Measurements from ENCODE around the gene DKK2. TPM values are rescaled to one million over a fixed set of nuclear protein-coding genes. Genes with fewer than 3 reads are reported as not detected.

Gene DKK2
- total RNA-seq, 1 experiment from 2014 or later, result not detected

- no peaks in the 10 kb centered on the region for H3K36me3 Mint-ChIP-seq
- peaks cover 18% of the 10 kb centered on the region for H3K4me1 Mint-ChIP-seq
- H3K27me3 Mint-ChIP-seq (ENCODE audit: low read depth), result no peaks in the 10 kb centered on the region
- peaks cover 5% of the 10 kb centered on the region; the same call in 1 of the 2 replicates for H3K9me3 Mint-ChIP-seq
- POLR2A ChIA-PET, result no interaction called here
- H3K27ac Mint-ChIP-seq, result peak overlapping the region; percentile 48
- CTCF ChIA-PET, result no interaction called here
- H3K4me3 Mint-ChIP-seq, result no peak overlapping the region
- TF ChIP-seq FOXP4 (CRISPR knock-in tag; IDR thresholded peaks at IDR 0.05) (no peak), ETV6 (CRISPR knock-in tag; IDR thresholded peaks at IDR 0.05) (no peak), NFE2L1 (CRISPR knock-in tag; IDR thresholded peaks at IDR 0.05) (no peak), ERG (CRISPR knock-in tag; IDR thresholded peaks at IDR 0.05) (no peak), ZNF512 (CRISPR knock-in tag; IDR thresholded peaks at IDR 0.05; ENCODE audit: borderline replicate concordance) (no peak), ESRRA (CRISPR knock-in tag; IDR thresholded peaks at IDR 0.05; ENCODE audit: borderline replicate concordance) (no peak), TEAD1 (CRISPR knock-in tag; IDR thresholded peaks at IDR 0.05) (no peak), NFYB (CRISPR knock-in tag; conservative IDR thresholded peaks at IDR 0.05; ENCODE audit: low read depth) (no peak), MAX (CRISPR knock-in tag; IDR thresholded peaks at IDR 0.05) (no peak)
- DNase-seq (ENCODE audit: low spot score) (no peak), ATAC-seq (peak; percentile 51)
Observed at GRCh38 chr4:106930522-106930921, 105.6 kb downstream of the DKK2 start.

- Mint-ChIP-seq H3K27ac (no peak overlapping the region), H3K9me3 (no peaks in the 10 kb centered on the region), H3K4me3 (no peak overlapping the region), H3K27me3 (ENCODE audit: low read depth) (no peaks in the 10 kb centered on the region), H3K4me1 (peaks cover 14% of the 10 kb centered on the region), H3K36me3 (no peaks in the 10 kb centered on the region)
- ATAC-seq (no peak), DNase-seq (ENCODE audit: low spot score) (no peak)
- ChIA-PET CTCF (no interaction called here), POLR2A (interaction anchor here (0.6 kb wide), 1 partner anchor 56 kb away, joined by 4 read pairs; no protein-coding TSS in a partner anchor)
- TF ChIP-seq ZMAT4 (CRISPR knock-in tag; IDR thresholded peaks at IDR 0.05) (no peak), NR3C1 (CRISPR knock-in tag; conservative IDR thresholded peaks at IDR 0.05; ENCODE audit: low read depth) (no peak), MLX (CRISPR knock-in tag; IDR thresholded peaks at IDR 0.05) (no peak), CREM (CRISPR knock-in tag; IDR thresholded peaks at IDR 0.05) (no peak), NFYB (CRISPR knock-in tag; conservative IDR thresholded peaks at IDR 0.05; ENCODE audit: low read depth) (no peak), GTF2I (CRISPR knock-in tag; conservative IDR thresholded peaks at IDR 0.05) (no peak), ZNF396 (CRISPR knock-in tag; IDR thresholded peaks at IDR 0.05; ENCODE audit: borderline replicate concordance) (no peak), ZNF317 (CRISPR knock-in tag; IDR thresholded peaks at IDR 0.05; ENCODE audit: borderline replicate concordance, low read depth) (no peak), JAZF1 (CRISPR knock-in tag; IDR thresholded peaks at IDR 0.05) (no peak), SMAD4 (CRISPR knock-in tag; IDR thresholded peaks at IDR 0.05) (no peak), AR (CRISPR knock-in tag; IDR thresholded peaks at IDR 0.05) (no peak), ZNF281 (CRISPR knock-in tag; IDR thresholded peaks at IDR 0.05) (no peak), ZBTB43 (CRISPR knock-in tag; IDR thresholded peaks at IDR 0.05) (no peak)
Observed at GRCh38 chr4:106929248-106929647, 106.9 kb downstream of the DKK2 start.

All from WTC11 (cell line).